Nephron progenitor cell (in vitro differentiated cells): Measurements from ENCODE around the gene ESF1.

Source experiments
- DNase-seq: peaks from one replicate; pipeline ENCODE4 v3.0.0; 2021
- H3K27ac Mint-ChIP-seq: 2 replicates; pipeline ENCODE4 v1.8.0; 2021; ENCODE audit warnings: mild to moderate bottlenecking, moderate library complexity, mixed read lengths
- H3K27me3 Mint-ChIP-seq: 2 replicates; pipeline ENCODE4 v1.8.0; 2021; ENCODE audit warnings: mild to moderate bottlenecking, low read depth, mixed read lengths; ENCODE audit not compliant: poor library complexity
- H3K36me3 Mint-ChIP-seq: 2 replicates; pipeline ENCODE4 v1.8.0; 2021; ENCODE audit warnings: low read depth, mixed read lengths
- H3K4me1 Mint-ChIP-seq: 2 replicates; pipeline ENCODE4 v1.8.0; 2021; ENCODE audit warnings: mixed read lengths
- H3K4me3 Mint-ChIP-seq: 2 replicates; pipeline ENCODE4 v1.8.0; 2021; ENCODE audit warnings: mild to moderate bottlenecking, moderate library complexity, mixed read lengths
- H3K9me3 Mint-ChIP-seq: 2 replicates; pipeline ENCODE4 v1.8.0; 2021; ENCODE audit warnings: mild to moderate bottlenecking, moderate library complexity, mixed read lengths
- CTCF ChIP-seq: fragments of 200-600 bp; sonication (generic); IDR thresholded peaks from 2 replicates; pipeline ENCODE4 v1.5.0; 2021; ENCODE audit warnings: antibody characterized with exemption

The ESF1 gene

GRCh38 chr20:13670160-13670559, 114.6 kb downstream of the ESF1 start:
- H3K36me3 Mint-ChIP-seq, result no peaks in the 10 kb centered on the region
- TF ChIP-seq CTCF, result no peak
- no peaks in the 10 kb centered on the region for H3K4me1 Mint-ChIP-seq

GRCh38 chr20:13665709-13666395, 118.9 kb downstream of the ESF1 start:
- H3K9me3 Mint-ChIP-seq, result no peaks in the 10 kb centered on the region
- no peak for DNase-seq
- H3K27ac Mint-ChIP-seq, result no peak overlapping the region
- no peak for TF ChIP-seq CTCF
- no peaks in the 10 kb centered on the region for H3K36me3 Mint-ChIP-seq
- H3K4me1 Mint-ChIP-seq, result no peaks in the 10 kb centered on the region
- peaks cover 15% of the 10 kb centered on the region for H3K27me3 Mint-ChIP-seq
- no peak overlapping the region for H3K4me3 Mint-ChIP-seq

More at GRCh38 chr20:13670160-13670559, 114.6 kb downstream of the ESF1 start:
- H3K4me3 Mint-ChIP-seq, result no peak overlapping the region
- no peaks in the 10 kb centered on the region for H3K9me3 Mint-ChIP-seq
- DNase-seq, result no peak
- peaks cover 12% of the 10 kb centered on the region for H3K27me3 Mint-ChIP-seq
- H3K27ac Mint-ChIP-seq, result no peak overlapping the region
